Osteocyte (in vitro differentiated cells): ENCODE results near the gene ACTN2. TPM values are rescaled to one million over a fixed set of nuclear protein-coding genes. Genes with fewer than 3 reads are reported as not detected.

ENCODE experiments used
- DNase-seq: peaks from one replicate; pipeline ENCODE4 v3.0.0; 2021; ENCODE audit warnings: mixed read lengths; ENCODE audit not compliant: unreplicated experiment; ENCODE audit errors: extremely low spot score
- H3K27ac Mint-ChIP-seq: one replicate; pipeline ENCODE4 v1.8.0; 2021; ENCODE audit warnings: mild to moderate bottlenecking, mixed read lengths; ENCODE audit not compliant: unreplicated experiment
- H3K27me3 Mint-ChIP-seq: one replicate; pipeline ENCODE4 v1.8.0; 2021; ENCODE audit warnings: mixed read lengths; ENCODE audit not compliant: unreplicated experiment
- H3K36me3 Mint-ChIP-seq: one replicate; pipeline ENCODE4 v1.8.0; 2021; ENCODE audit warnings: mixed read lengths; ENCODE audit not compliant: unreplicated experiment
- H3K4me1 Mint-ChIP-seq: one replicate; pipeline ENCODE4 v1.8.0; 2021; ENCODE audit warnings: mixed read lengths; ENCODE audit not compliant: unreplicated experiment
- H3K4me3 Mint-ChIP-seq: one replicate; pipeline ENCODE4 v1.8.0; 2021; ENCODE audit warnings: mild to moderate bottlenecking, moderate library complexity, mixed read lengths; ENCODE audit not compliant: unreplicated experiment
- H3K9me3 Mint-ChIP-seq: one replicate; pipeline ENCODE4 v1.8.0; 2021; ENCODE audit warnings: mixed read lengths; ENCODE audit not compliant: unreplicated experiment
- total RNA-seq: library from RNA; stranded (reverse); gene quantifications from 2 replicates; pipeline ENCODE4 v1.2.1, GENCODE V29; 2021
- TF ChIP-seq, protein P1 (sequence below): fragments of 200-600 bp; sonication (generic); IDR thresholded peaks from 2 replicates; pipeline ENCODE4 v1.5.0; 2021; ENCODE audit warnings: antibody characterized with exemption, mild to moderate bottlenecking, moderate library complexity

ACTN2 gene
- total RNA-seq, 1 donor from 2014 or later = not detected

DNA sequence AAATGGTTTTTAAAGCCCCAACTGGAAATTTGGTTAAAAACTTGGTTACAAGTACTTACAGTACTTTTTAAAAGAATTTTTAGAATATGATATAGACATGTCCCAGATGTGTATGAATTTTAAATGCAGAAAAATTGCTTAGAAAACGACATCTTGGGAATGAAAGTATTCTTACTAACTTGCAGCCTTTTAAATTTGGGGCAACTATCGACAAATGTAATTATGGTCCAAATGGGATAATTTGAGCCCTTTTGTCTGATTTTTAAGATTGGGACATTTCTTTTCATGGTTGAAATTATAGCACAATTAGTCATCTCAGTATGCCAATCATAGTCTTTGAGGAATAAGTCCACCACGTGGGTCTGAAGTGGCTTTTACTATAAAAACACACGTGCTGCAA lies 65.6 kb downstream of the ACTN2 start:
- Mint-ChIP-seq H3K27me3 (peaks cover 4% of the 10 kb centered on the region), H3K36me3 (no peaks in the 10 kb centered on the region), H3K4me3 (no peak overlapping the region), H3K27ac (no peak overlapping the region), H3K9me3 (no peaks in the 10 kb centered on the region), H3K4me1 (no peaks in the 10 kb centered on the region)
- TF ChIP-seq, protein P1, sequence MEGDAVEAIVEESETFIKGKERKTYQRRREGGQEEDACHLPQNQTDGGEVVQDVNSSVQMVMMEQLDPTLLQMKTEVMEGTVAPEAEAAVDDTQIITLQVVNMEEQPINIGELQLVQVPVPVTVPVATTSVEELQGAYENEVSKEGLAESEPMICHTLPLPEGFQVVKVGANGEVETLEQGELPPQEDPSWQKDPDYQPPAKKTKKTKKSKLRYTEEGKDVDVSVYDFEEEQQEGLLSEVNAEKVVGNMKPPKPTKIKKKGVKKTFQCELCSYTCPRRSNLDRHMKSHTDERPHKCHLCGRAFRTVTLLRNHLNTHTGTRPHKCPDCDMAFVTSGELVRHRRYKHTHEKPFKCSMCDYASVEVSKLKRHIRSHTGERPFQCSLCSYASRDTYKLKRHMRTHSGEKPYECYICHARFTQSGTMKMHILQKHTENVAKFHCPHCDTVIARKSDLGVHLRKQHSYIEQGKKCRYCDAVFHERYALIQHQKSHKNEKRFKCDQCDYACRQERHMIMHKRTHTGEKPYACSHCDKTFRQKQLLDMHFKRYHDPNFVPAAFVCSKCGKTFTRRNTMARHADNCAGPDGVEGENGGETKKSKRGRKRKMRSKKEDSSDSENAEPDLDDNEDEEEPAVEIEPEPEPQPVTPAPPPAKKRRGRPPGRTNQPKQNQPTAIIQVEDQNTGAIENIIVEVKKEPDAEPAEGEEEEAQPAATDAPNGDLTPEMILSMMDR = no peak
- DNase-seq = no peak

DNA sequence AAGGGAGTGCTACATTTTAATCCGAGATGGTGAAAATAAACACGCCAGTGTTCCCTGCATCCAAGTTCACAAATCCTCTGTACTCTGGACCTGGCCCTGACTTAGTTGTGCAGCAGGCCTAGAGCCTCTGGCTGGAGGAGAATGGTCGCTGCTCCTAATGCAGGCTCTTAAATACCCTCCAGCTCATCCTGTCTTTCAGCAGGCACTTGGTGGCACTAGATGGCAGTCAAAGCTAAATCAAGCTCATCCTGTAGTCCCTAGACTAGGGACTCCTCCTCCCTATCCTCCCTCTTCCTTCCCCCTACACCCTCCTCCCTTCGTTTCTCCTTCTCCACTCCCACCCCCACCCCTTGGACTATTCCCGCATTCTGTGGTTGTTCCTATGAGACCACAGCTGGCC lies 67.2 kb downstream of the ACTN2 start:
- no peak overlapping the region for H3K4me3 Mint-ChIP-seq
- DNase-seq = no peak
- TF ChIP-seq, protein P1 = peak; percentile 55
- H3K4me1 Mint-ChIP-seq = no peaks in the 10 kb centered on the region
- no peaks in the 10 kb centered on the region for H3K9me3 Mint-ChIP-seq
- no peaks in the 10 kb centered on the region for H3K27me3 Mint-ChIP-seq
- no peaks in the 10 kb centered on the region for H3K36me3 Mint-ChIP-seq
- H3K27ac Mint-ChIP-seq = no peak overlapping the region

DNA sequence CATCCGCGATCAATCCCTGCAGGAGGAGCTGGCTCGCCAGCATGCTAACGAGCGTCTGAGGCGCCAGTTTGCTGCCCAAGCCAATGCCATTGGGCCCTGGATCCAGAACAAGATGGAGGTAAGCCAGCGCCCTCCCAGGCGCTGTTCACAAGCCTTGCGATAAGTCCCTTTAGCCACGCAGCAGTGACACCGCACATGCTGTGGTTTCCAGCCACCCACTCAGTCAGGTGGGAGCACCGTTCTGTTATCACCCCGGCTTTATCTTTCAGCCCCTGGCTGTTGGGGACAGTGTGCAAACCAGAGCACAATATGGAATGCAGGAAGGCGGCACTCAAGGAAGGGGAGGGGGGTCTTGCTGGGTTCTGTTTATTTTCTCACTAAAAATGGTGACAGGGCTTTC lies 67.7 kb downstream of the ACTN2 start:
- H3K36me3 Mint-ChIP-seq = no peaks in the 10 kb centered on the region
- H3K27me3 Mint-ChIP-seq = no peaks in the 10 kb centered on the region
- DNase-seq = no peak
- H3K27ac Mint-ChIP-seq = no peak overlapping the region
- no peaks in the 10 kb centered on the region for H3K4me1 Mint-ChIP-seq
- no peaks in the 10 kb centered on the region for H3K9me3 Mint-ChIP-seq
- TF ChIP-seq, protein P1 = no peak
- no peak overlapping the region for H3K4me3 Mint-ChIP-seq

DNA sequence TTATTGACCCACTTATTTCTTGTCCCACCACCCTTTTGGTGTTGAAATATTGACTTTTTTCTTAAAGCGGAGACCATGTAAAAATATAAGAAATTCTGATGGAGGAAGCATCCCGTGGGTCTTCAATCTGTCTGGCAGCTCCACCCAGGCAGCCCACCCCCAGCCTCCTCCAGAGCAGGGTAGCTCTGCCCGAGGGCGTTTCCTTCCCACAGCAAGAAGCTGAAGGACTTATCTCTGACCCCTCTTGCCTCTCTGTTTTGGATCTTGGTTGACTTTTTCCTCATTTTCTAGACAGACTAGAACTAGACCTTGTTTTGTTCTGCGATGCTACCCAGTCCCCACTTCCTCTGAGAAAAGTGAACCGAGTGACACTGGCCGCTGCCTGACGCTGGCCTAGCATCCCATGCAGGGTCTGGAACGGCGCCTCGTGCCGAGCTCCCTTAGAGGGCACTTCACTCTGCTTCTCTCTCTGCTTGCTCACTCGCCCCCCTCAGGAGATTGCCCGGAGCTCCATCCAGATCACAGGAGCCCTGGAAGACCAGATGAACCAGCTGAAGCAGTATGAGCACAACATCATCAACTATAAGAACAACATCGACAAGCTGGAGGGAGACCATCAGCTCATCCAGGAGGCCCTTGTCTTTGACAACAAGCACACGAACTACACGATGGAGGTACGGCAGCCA lies 68.4 kb downstream of the ACTN2 start:
- Mint-ChIP-seq H3K4me3 (no peak overlapping the region), H3K4me1 (peaks cover 2% of the 10 kb centered on the region), H3K36me3 (no peaks in the 10 kb centered on the region), H3K27ac (no peak overlapping the region), H3K27me3 (no peaks in the 10 kb centered on the region), H3K9me3 (no peaks in the 10 kb centered on the region)
- DNase-seq = no peak
- TF ChIP-seq, protein P1 = no peak

DNA sequence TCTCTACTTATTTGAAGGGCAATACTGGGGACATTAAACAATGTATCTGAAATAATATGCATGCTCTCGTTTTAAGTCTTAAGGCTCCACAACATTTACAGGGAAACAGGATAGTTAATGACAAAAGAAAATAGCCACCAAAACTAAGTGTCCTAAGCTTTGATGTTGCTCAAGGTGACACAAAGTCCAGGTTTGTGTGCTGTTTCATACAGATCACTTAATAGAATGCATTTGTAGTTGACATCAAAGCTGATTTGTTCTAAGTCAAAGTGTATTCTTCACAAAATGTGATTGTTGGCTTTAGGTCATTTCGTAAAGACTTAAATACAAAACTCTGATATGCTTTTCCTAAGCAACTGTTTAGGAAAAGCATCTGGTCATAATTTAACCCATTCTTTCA lies 71.3 kb downstream of the ACTN2 start:
- H3K4me1 Mint-ChIP-seq = peaks cover 2% of the 10 kb centered on the region
- TF ChIP-seq, protein P1 = no peak
- no peak overlapping the region for H3K27ac Mint-ChIP-seq
- H3K27me3 Mint-ChIP-seq = no peaks in the 10 kb centered on the region
- H3K9me3 Mint-ChIP-seq = no peaks in the 10 kb centered on the region
- H3K4me3 Mint-ChIP-seq = no peak overlapping the region
- no peaks in the 10 kb centered on the region for H3K36me3 Mint-ChIP-seq
- DNase-seq = no peak
